ENCODE data around the gene GARRE1. TPM values are rescaled to one million over a fixed set of nuclear protein-coding genes. Genes with fewer than 3 reads are reported as not detected.

Gene GARRE1
- total and polyA plus RNA-seq, 2 of the 13 experiments (the other 11 are each of a cell fraction or from before 2014, with no cell fraction given) = 8.0 to 11.7 TPM

DNA sequence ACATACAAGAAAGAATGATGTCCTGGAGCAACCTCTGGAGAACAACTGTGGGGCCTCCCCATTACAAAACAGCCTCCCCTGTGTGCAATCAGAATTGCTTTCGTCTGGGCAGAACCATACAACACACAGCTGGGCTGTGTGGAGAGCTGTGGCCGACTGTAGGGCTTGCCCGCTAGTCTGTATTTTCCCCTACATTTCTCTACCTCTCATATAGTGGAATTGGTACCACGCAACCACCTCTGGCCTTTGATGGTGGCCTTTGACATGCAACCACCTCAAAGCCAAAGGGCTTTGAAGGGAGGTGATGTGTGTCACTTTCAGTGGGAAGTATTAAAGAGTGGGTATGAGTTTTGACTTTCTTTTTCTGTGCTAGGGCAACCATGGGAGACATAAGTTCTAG lies 34.0 kb downstream of the GARRE1 start:
- FAIRE-seq (no peak), DNase-seq (ENCODE audit: low spot score) (no peak), ATAC-seq (no peak)
- intact Hi-C loops (cut with micrococcal nuclease; ENCODE audit: unreplicated experiment) (no loop called here), in situ Hi-C loops (cut with HindIII; ENCODE audit: extremely low pct_ligation_motif_present, low pct_unique_long_range_greater_than_20kb) (no loop called here)
- no peak overlapping the region for H3K4me2 ChIP-seq (ENCODE audit: low read depth, low read length)
- CTCF ChIA-PET (ENCODE audit: low intra/inter-chr PET ratio, low total read pairs) = no interaction called here
- 89% methylated on average over 4 of the region's 4 CpGs for WGBS (ENCODE audit: low lambda C conversion rate)
- H2AFZ ChIP-seq (ENCODE audit: low read length) = no peak overlapping the region
- POLR2A ChIA-PET = no interaction called here
- H3K36me3 ChIP-seq (replicated peaks in 1 of 2; ENCODE audit: control insufficient read depth in 1 of 2, insufficient read depth in 2 of 2, low read length in 2 of 2) = peaks cover 0 to 3% of the 10 kb centered on the region in 2 experiments; a peak in 1 of 5 replicates
- no peaks in the 10 kb centered on the region for H3K4me1 ChIP-seq (ENCODE audit: insufficient read depth, low read length)
- no peaks in the 10 kb centered on the region for H3K9me3 ChIP-seq (ENCODE audit: low read length)
- H3K27ac ChIP-seq (ENCODE audit: extremely low read length, insufficient read depth, low read length) = no peak overlapping the region
- no peaks in the 10 kb centered on the region for H3K27me3 ChIP-seq (ENCODE audit: control insufficient read depth in 1 of 2, insufficient read depth in 2 of 2, low read length in 2 of 2)
- H3K4me3 ChIP-seq (replicated peaks in 1 of 3; ENCODE audit: insufficient read depth in 1 of 3, low read depth in 2 of 3, low read length in 3 of 3) = no peak overlapping the region
- no TSS peak for BruUV-seq (replicated peaks)
- H3K79me2 ChIP-seq (ENCODE audit: insufficient read depth, low read length) = peaks cover 2% of the 10 kb centered on the region
- H4K20me1 ChIP-seq (ENCODE audit: insufficient read depth, low read length) = no peaks in the 10 kb centered on the region; the same call in 1 of the 2 replicates
- no peak overlapping the region for H3K9ac ChIP-seq (ENCODE audit: insufficient read depth, low read depth, low read length)
- TF ChIP-seq ZNF589 (CRISPR knock-in tag; conservative IDR thresholded peaks at IDR 0.05) (no peak), ZNF550 (CRISPR knock-in tag; IDR thresholded peaks at IDR 0.05; ENCODE audit: borderline replicate concordance) (no peak), ZNF33B (CRISPR knock-in tag; IDR thresholded peaks at IDR 0.05) (no peak), ZKSCAN8 (CRISPR knock-in tag; IDR thresholded peaks at IDR 0.05; ENCODE audit: borderline replicate concordance) (no peak), GATA4 (IDR thresholded peaks at IDR 0.05; ENCODE audit: borderline replicate concordance, low read depth) (no peak), ZNF567 (CRISPR knock-in tag; IDR thresholded peaks at IDR 0.05; ENCODE audit: borderline replicate concordance) (no peak), PHB2 (IDR thresholded peaks at IDR 0.05; ENCODE audit: partially characterized antibody) (no peak), CAMTA2 (CRISPR knock-in tag; IDR thresholded peaks at IDR 0.05; ENCODE audit: borderline replicate concordance) (no peak), ZNF850 (CRISPR knock-in tag; conservative IDR thresholded peaks at IDR 0.05) (no peak), MXD4 (CRISPR knock-in tag; IDR thresholded peaks at IDR 0.05) (no peak), XBP1 (CRISPR knock-in tag; IDR thresholded peaks at IDR 0.05) (no peak)
- TF ChIP-seq, protein P1, sequence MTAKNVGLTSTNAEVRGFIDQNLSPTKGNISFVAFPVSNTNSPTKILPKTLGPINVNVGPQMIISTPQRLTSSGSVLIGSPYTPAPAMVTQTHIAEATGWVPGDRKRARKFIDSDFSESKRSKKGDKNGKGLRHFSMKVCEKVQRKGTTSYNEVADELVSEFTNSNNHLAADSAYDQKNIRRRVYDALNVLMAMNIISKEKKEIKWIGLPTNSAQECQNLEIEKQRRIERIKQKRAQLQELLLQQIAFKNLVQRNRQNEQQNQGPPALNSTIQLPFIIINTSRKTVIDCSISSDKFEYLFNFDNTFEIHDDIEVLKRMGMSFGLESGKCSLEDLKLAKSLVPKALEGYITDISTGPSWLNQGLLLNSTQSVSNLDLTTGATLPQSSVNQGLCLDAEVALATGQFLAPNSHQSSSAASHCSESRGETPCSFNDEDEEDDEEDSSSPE (CRISPR knock-in tag; IDR thresholded peaks at IDR 0.05) = no peak
- TF ChIP-seq, protein P2, sequence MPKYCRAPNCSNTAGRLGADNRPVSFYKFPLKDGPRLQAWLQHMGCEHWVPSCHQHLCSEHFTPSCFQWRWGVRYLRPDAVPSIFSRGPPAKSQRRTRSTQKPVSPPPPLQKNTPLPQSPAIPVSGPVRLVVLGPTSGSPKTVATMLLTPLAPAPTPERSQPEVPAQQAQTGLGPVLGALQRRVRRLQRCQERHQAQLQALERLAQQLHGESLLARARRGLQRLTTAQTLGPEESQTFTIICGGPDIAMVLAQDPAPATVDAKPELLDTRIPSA (CRISPR knock-in tag; IDR thresholded peaks at IDR 0.05; ENCODE audit: borderline replicate concordance) = no peak
- TF ChIP-seq, protein P3, sequence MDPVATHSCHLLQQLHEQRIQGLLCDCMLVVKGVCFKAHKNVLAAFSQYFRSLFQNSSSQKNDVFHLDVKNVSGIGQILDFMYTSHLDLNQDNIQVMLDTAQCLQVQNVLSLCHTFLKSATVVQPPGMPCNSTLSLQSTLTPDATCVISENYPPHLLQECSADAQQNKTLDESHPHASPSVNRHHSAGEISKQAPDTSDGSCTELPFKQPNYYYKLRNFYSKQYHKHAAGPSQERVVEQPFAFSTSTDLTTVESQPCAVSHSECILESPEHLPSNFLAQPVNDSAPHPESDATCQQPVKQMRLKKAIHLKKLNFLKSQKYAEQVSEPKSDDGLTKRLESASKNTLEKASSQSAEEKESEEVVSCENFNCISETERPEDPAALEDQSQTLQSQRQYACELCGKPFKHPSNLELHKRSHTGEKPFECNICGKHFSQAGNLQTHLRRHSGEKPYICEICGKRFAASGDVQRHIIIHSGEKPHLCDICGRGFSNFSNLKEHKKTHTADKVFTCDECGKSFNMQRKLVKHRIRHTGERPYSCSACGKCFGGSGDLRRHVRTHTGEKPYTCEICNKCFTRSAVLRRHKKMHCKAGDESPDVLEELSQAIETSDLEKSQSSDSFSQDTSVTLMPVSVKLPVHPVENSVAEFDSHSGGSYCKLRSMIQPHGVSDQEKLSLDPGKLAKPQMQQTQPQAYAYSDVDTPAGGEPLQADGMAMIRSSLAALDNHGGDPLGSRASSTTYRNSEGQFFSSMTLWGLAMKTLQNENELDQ (CRISPR knock-in tag; IDR thresholded peaks at IDR 0.05; ENCODE audit: borderline replicate concordance) = no peak
- TF ChIP-seq, protein P4, sequence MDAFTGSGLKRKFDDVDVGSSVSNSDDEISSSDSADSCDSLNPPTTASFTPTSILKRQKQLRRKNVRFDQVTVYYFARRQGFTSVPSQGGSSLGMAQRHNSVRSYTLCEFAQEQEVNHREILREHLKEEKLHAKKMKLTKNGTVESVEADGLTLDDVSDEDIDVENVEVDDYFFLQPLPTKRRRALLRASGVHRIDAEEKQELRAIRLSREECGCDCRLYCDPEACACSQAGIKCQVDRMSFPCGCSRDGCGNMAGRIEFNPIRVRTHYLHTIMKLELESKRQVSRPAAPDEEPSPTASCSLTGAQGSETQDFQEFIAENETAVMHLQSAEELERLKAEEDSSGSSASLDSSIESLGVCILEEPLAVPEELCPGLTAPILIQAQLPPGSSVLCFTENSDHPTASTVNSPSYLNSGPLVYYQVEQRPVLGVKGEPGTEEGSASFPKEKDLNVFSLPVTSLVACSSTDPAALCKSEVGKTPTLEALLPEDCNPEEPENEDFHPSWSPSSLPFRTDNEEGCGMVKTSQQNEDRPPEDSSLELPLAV (CRISPR knock-in tag; conservative IDR thresholded peaks at IDR 0.05; ENCODE audit: low read depth) = no peak
- TF ChIP-seq, protein P5, sequence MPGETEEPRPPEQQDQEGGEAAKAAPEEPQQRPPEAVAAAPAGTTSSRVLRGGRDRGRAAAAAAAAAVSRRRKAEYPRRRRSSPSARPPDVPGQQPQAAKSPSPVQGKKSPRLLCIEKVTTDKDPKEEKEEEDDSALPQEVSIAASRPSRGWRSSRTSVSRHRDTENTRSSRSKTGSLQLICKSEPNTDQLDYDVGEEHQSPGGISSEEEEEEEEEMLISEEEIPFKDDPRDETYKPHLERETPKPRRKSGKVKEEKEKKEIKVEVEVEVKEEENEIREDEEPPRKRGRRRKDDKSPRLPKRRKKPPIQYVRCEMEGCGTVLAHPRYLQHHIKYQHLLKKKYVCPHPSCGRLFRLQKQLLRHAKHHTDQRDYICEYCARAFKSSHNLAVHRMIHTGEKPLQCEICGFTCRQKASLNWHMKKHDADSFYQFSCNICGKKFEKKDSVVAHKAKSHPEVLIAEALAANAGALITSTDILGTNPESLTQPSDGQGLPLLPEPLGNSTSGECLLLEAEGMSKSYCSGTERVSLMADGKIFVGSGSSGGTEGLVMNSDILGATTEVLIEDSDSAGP (CRISPR knock-in tag; IDR thresholded peaks at IDR 0.05; ENCODE audit: borderline replicate concordance) = no peak
